Measurements from ENCODE around the gene KCNMB2. TPM values are rescaled to one million over a fixed set of nuclear protein-coding genes. Genes with fewer than 3 reads are reported as not detected.

Gene KCNMB2
- polyA plus RNA-seq, 1 of the 3 experiments (the other 2 are of a cell fraction): not detected

DNA sequence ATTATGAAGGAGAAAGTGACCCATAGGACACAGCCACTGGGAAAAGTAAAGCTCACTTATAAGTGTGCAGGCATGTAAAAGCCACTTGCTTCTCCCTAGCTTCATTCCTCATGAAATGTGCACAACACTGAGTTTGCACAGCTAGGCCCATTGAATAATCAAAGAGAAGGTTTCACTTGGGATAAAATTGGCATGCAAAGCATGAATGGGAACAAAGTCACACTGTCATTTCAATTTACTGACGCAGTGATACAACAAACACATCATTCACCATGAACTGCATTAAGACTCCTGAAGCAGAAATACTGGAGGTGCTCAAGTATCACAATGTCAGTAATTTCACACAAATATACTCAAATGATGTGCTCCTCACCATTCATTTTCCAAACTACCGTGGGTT, 61.1 kb downstream of the KCNMB2 start (continued):
- TF ChIP-seq, protein P1, sequence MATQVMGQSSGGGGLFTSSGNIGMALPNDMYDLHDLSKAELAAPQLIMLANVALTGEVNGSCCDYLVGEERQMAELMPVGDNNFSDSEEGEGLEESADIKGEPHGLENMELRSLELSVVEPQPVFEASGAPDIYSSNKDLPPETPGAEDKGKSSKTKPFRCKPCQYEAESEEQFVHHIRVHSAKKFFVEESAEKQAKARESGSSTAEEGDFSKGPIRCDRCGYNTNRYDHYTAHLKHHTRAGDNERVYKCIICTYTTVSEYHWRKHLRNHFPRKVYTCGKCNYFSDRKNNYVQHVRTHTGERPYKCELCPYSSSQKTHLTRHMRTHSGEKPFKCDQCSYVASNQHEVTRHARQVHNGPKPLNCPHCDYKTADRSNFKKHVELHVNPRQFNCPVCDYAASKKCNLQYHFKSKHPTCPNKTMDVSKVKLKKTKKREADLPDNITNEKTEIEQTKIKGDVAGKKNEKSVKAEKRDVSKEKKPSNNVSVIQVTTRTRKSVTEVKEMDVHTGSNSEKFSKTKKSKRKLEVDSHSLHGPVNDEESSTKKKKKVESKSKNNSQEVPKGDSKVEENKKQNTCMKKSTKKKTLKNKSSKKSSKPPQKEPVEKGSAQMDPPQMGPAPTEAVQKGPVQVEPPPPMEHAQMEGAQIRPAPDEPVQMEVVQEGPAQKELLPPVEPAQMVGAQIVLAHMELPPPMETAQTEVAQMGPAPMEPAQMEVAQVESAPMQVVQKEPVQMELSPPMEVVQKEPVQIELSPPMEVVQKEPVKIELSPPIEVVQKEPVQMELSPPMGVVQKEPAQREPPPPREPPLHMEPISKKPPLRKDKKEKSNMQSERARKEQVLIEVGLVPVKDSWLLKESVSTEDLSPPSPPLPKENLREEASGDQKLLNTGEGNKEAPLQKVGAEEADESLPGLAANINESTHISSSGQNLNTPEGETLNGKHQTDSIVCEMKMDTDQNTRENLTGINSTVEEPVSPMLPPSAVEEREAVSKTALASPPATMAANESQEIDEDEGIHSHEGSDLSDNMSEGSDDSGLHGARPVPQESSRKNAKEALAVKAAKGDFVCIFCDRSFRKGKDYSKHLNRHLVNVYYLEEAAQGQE (IDR thresholded peaks at IDR 0.05; ENCODE audit: low read depth, low read length): no peak
- no peak for TF ChIP-seq JUND (IDR thresholded peaks at IDR 0.05)

DNA sequence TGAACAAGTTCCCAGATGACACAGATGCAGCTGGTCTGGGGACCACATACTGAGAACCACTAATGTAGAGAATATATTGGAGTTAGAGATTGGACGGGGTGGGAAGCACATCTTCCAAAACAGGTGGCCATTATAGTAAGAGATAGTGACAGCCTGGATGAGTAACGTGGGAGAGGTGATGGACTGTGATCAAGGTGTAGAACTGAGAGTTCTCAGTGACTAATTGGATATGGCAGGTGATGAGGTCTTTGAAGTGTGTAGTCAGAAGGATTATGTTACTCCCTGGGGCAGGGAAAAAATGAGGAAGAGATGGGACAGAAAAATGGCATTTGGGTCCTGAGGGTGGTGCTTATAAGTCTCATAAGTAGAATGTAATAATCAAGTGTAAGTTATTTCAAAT, 66.6 kb downstream of the KCNMB2 start:
- H3K9me3 ChIP-seq: no peaks in the 10 kb centered on the region
- H3K79me2 ChIP-seq (ENCODE audit: insufficient read depth): no peaks in the 10 kb centered on the region
- H4K20me1 ChIP-seq (ENCODE audit: insufficient read depth): no peaks in the 10 kb centered on the region
- WGBS (ENCODE audit: low lambda C conversion rate): 38% methylated on average over 1 of the region's 2 CpGs
- H3K4me2 ChIP-seq: no peak overlapping the region
- no peak for TF ChIP-seq GATA2 (CRISPR knock-in tag; IDR thresholded peaks at IDR 0.05)
- TF ChIP-seq TEAD4 (IDR thresholded peaks at IDR 0.05; ENCODE audit: borderline replicate concordance, insufficient read depth): no peak
- TF ChIP-seq EZH2phosphoT487 (IDR thresholded peaks at IDR 0.05; ENCODE audit: borderline replicate concordance, low read depth): no peak
- TF ChIP-seq, protein P2, sequence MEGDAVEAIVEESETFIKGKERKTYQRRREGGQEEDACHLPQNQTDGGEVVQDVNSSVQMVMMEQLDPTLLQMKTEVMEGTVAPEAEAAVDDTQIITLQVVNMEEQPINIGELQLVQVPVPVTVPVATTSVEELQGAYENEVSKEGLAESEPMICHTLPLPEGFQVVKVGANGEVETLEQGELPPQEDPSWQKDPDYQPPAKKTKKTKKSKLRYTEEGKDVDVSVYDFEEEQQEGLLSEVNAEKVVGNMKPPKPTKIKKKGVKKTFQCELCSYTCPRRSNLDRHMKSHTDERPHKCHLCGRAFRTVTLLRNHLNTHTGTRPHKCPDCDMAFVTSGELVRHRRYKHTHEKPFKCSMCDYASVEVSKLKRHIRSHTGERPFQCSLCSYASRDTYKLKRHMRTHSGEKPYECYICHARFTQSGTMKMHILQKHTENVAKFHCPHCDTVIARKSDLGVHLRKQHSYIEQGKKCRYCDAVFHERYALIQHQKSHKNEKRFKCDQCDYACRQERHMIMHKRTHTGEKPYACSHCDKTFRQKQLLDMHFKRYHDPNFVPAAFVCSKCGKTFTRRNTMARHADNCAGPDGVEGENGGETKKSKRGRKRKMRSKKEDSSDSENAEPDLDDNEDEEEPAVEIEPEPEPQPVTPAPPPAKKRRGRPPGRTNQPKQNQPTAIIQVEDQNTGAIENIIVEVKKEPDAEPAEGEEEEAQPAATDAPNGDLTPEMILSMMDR (IDR thresholded peaks at IDR 0.05): no peak
- TF ChIP-seq SIN3A (IDR thresholded peaks at IDR 0.05; ENCODE audit: borderline replicate concordance, low read depth, low read length): no peak
- TF ChIP-seq ELF1 (IDR thresholded peaks at IDR 0.05): no peak
- TF ChIP-seq MXI1 (IDR thresholded peaks at IDR 0.05; ENCODE audit: low read depth, low read length): no peak
- TF ChIP-seq FOXM1 (IDR thresholded peaks at IDR 0.05; ENCODE audit: low read depth): no peak
- TF ChIP-seq POLR2AphosphoS5 (IDR thresholded peaks at IDR 0.05; ENCODE audit: low read depth, low read length): no peak
- TF ChIP-seq GABPA (IDR thresholded peaks at IDR 0.05; ENCODE audit: low read depth): no peak
- TF ChIP-seq RXRA (IDR thresholded peaks at IDR 0.05; ENCODE audit: borderline replicate concordance, low read depth): no peak
- no peaks in the 10 kb centered on the region for H3F3A ChIP-seq (replicated peaks; ENCODE audit: insufficient read depth)
- H3K4me1 ChIP-seq (ENCODE audit: control insufficient read depth in 1 of 2, insufficient read depth in 2 of 2, low read depth in 1 of 2, low read length in 1 of 2): no peaks in the 10 kb centered on the region; a peak in 1 of 4 replicates
- CTCF ChIA-PET: no interaction called here
- no peak for DNase-seq
- POLR2A ChIA-PET: no interaction called here
- no peak overlapping the region for H3K4me3 ChIP-seq (ENCODE audit: low read depth in 2 of 2, low read length in 1 of 2)
- no peak overlapping the region for H2AFZ ChIP-seq (ENCODE audit: low read depth)
- H3K27ac ChIP-seq (ENCODE audit: low read depth in 2 of 2, low read length in 1 of 2): no peak overlapping the region
- H3K27me3 ChIP-seq (ENCODE audit: insufficient read depth): no peaks in the 10 kb centered on the region
- H3K36me3 ChIP-seq (replicated peaks in 1 of 2; ENCODE audit: control insufficient read depth in 1 of 2, insufficient read depth in 2 of 2, low read length in 1 of 2): no peaks in the 10 kb centered on the region
- no peaks in the 10 kb centered on the region for H3K9me2 ChIP-seq
- H3K9ac ChIP-seq: no peak overlapping the region

All from SK-N-SH (cell line).